CD8-positive, alpha-beta memory T cell (primary cell): Measurements from ENCODE around the gene ARID3A. TPM values are rescaled to one million over a fixed set of nuclear protein-coding genes. Genes with fewer than 3 reads are reported as not detected.

Experiments
- CTCF ChIA-PET: fragments of 350-600 bp; sonication (Branson Sonifier 250); formaldehyde crosslinking; loops from one replicate; lab custom pipeline; 2021; ENCODE audit warnings: antibody characterized with exemption; lab: Charles Lee
- POLR2A ChIA-PET: fragments of 350-600 bp; sonication (Branson Sonifier 250); formaldehyde crosslinking; loops from one replicate; lab custom pipeline; 2021; ENCODE audit warnings: antibody characterized with exemption; lab: Charles Lee
- DNase-seq, 5 donors: peaks; one replicate each; pipeline versions ENCODE4 v3.0.0 to v3.0.0-alpha.2; 2020 to 2022; ENCODE audit warnings: mixed read lengths in 1 of 5
- H3K27ac ChIP-seq: one replicate; pipeline ENCODE4 v1.7.0; 2013; ENCODE audit warnings: low read depth, mild to moderate bottlenecking, low read length, moderate library complexity
- H3K27me3 ChIP-seq: 2 replicates; pipeline ENCODE4 v1.7.0; 2013; ENCODE audit warnings: low read length, mild to moderate bottlenecking; ENCODE audit not compliant: insufficient read depth, poor library complexity, severe bottlenecking
- H3K36me3 ChIP-seq: 2 replicates; pipeline ENCODE4 v1.7.0; 2013; ENCODE audit warnings: mild to moderate bottlenecking, low read length, moderate library complexity; ENCODE audit not compliant: insufficient read depth
- H3K4me1 ChIP-seq: 2 replicates; pipeline ENCODE4 v1.7.0; 2013; ENCODE audit warnings: mild to moderate bottlenecking, low read length, moderate library complexity; ENCODE audit not compliant: insufficient read depth
- H3K4me3 ChIP-seq: 2 replicates; pipeline ENCODE4 v1.7.0; 2013; ENCODE audit warnings: mild to moderate bottlenecking, low read length
- H3K9me3 ChIP-seq: 2 replicates; pipeline ENCODE4 v1.7.0; 2013; ENCODE audit warnings: mild to moderate bottlenecking, low read length
- H3K27ac Mint-ChIP-seq, 8 donors: one replicate each; pipeline ENCODE4 v1.8.0; 2020 to 2021; ENCODE audit warnings: mixed read lengths in 8 of 8, mild to moderate bottlenecking in 6 of 8, inconsistent platforms in 3 of 8, moderate library complexity in 3 of 8
- H3K27me3 Mint-ChIP-seq, 2 donors: one replicate each; pipeline ENCODE4 v1.8.0; 2020 to 2021; ENCODE audit warnings: mixed read lengths in 2 of 2, mild to moderate bottlenecking in 1 of 2, moderate library complexity in 1 of 2
- H3K36me3 Mint-ChIP-seq, 3 donors: one replicate each; pipeline ENCODE4 v1.8.0; 2020 to 2021; ENCODE audit warnings: mixed read lengths in 3 of 3, inconsistent platforms in 1 of 3, mild to moderate bottlenecking in 1 of 3
- H3K4me1 Mint-ChIP-seq, 3 donors: one replicate each; pipeline ENCODE4 v1.8.0; 2020 to 2021; ENCODE audit warnings: mixed read lengths in 3 of 3, inconsistent platforms in 1 of 3, mild to moderate bottlenecking in 1 of 3
- H3K4me3 Mint-ChIP-seq, 7 donors: one replicate each; pipeline ENCODE4 v1.8.0; 2020 to 2021; ENCODE audit warnings: mixed read lengths in 7 of 7, mild to moderate bottlenecking in 6 of 7, moderate library complexity in 4 of 7, inconsistent platforms in 2 of 7
- H3K9me3 Mint-ChIP-seq, 5 donors: one replicate each; pipeline ENCODE4 v1.8.0; 2020 to 2022; ENCODE audit warnings: mixed read lengths in 5 of 5, mild to moderate bottlenecking in 3 of 5, moderate library complexity in 2 of 5, inconsistent platforms in 1 of 5
- polyA plus RNA-seq: library from polyadenylated mRNA; unstranded; fragments of 300-500 nt; fragmentation: Illumina TruSeq; gene quantifications from one replicate; pipeline ENCODE4 v1.2.3, GENCODE V29; 2021
- total RNA-seq, 2 experiments: library from RNA; stranded (reverse); gene quantifications; one replicate each; pipeline ENCODE4 v1.2.3, GENCODE V29; 2021

Gene ARID3A
- total and polyA plus RNA-seq, 3 experiments from 2014 or later = 0.49 to 15.9 (median 12.8) TPM

DNA sequence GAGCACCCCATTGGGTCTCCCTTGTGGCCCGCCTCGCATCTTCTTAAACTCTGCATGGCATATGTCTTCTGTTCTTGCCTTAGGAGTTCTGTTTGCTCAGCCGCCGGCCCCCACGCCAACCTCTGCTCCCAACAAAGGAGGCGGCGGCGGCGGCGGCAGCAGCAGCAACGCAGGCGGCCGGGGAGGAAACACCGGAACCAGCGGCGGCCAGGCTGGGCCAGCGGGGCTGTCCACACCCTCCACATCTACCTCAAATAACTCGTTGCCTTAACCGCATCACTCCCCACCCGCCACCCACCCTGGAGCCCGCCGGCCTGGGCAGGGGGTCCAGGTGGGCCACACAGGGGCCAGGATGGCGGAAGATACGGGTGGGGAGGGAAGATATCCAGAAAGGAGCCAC lies 46.0 kb downstream of the ARID3A start:
- no peaks in the 10 kb centered on the region for H3K27me3 ChIP-seq
- H3K9me3 ChIP-seq = no peaks in the 10 kb centered on the region
- DNase-seq = no peak
- no peak overlapping the region for H3K4me3 Mint-ChIP-seq
- H3K9me3 Mint-ChIP-seq = peaks cover 4 to 7% (median 5%) of the 10 kb centered on the region in 5 donors
- ChIA-PET CTCF (interaction anchor here (1.0 to 1.8 kb wide), 4 partner anchors 36 to 202 kb away, joined by 3 to 5 read pairs (median 4); no protein-coding TSS in a partner anchor), POLR2A (interaction anchor here (0.6 kb wide), 1 partner anchor 108 kb away, joined by 3 read pairs; no protein-coding TSS in a partner anchor)
- peaks cover 10 to 32% (median 15%) of the 10 kb centered on the region in 3 donors for H3K36me3 Mint-ChIP-seq
- no peaks in the 10 kb centered on the region for H3K27me3 Mint-ChIP-seq
- no peaks in the 10 kb centered on the region for H3K4me1 Mint-ChIP-seq
- H3K36me3 ChIP-seq = peaks cover 4% of the 10 kb centered on the region
- H3K27ac Mint-ChIP-seq = no peak overlapping the region
- H3K4me3 ChIP-seq = no peak overlapping the region
- H3K27ac ChIP-seq = no peak overlapping the region
- H3K4me1 ChIP-seq = no peaks in the 10 kb centered on the region

GRCh38 chr19:972281-972680 lies 46.4 kb downstream of the ARID3A start:
- Mint-ChIP-seq H3K9me3 (peaks cover 4 to 7% (median 5%) of the 10 kb centered on the region in 5 donors), H3K4me1 (no peaks in the 10 kb centered on the region), H3K4me3 (no peak overlapping the region), H3K36me3 (peaks cover 10 to 29% (median 15%) of the 10 kb centered on the region in 3 donors), H3K27me3 (no peaks in the 10 kb centered on the region), H3K27ac (no peak overlapping the region)
- Histone ChIP-seq H3K4me1 (no peaks in the 10 kb centered on the region), H3K36me3 (peaks cover 4% of the 10 kb centered on the region), H3K27me3 (no peaks in the 10 kb centered on the region), H3K9me3 (no peaks in the 10 kb centered on the region), H3K27ac (no peak overlapping the region), H3K4me3 (no peak overlapping the region)
- CTCF ChIA-PET = interaction anchor here (0.7 to 1.0 kb wide), 3 partner anchors 36 to 202 kb away, joined by 3 read pairs; no protein-coding TSS in a partner anchor
- POLR2A ChIA-PET = interaction anchor here (0.6 kb wide), 1 partner anchor 42 kb away, joined by 5 read pairs; no protein-coding TSS in a partner anchor
- no peak for DNase-seq

DNA sequence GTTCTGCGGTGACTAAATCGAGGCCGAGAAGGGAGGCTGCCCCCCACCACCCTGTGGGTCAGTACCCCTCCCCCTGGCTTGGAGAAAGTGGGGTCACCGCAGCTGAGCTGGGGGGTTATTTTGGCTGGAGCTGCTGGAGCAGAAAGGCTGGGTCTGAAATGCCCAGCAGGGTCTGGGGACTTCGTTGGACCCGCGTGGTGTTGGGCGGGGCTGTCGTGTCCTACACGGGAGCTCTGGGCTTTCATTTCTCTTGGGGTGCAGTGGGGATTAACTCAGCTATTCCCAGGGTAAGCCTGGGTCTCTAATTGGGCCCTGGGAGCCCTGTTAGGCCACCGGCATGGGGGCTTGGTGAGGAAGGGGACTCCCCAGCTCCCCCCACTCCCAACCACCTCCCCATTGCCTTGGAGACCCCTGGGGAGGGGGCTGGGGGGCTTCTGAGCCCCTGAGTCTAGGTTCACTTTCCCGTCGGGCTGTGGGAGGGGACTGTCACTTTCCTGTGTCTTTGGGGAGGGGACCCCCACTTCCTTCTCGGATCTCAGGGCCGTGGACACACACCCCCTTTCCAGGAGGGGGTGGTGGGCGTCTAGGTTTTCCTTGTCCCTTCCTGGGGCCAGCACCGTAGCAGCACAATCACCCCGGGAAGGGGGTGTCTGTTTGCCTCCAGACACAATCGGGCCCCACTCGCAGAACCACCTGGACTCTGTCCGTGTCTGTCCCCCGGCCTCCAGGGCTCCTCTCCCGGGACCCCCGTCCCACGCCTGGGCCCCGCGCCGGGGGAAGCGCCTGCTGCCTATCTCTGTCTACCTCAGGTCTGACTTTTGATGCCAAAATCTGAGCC lies 48.1 kb downstream of the ARID3A start:
- Histone ChIP-seq H3K36me3 (peaks cover 4% of the 10 kb centered on the region), H3K4me1 (no peaks in the 10 kb centered on the region), H3K27me3 (no peaks in the 10 kb centered on the region), H3K9me3 (no peaks in the 10 kb centered on the region), H3K4me3 (no peak overlapping the region), H3K27ac (no peak overlapping the region)
- H3K27ac Mint-ChIP-seq = no peak overlapping the region
- no peaks in the 10 kb centered on the region for H3K27me3 Mint-ChIP-seq
- H3K4me1 Mint-ChIP-seq = no peaks in the 10 kb centered on the region
- DNase-seq = no peak
- H3K4me3 Mint-ChIP-seq = no peak overlapping the region
- ChIA-PET CTCF (no interaction called here), POLR2A (no interaction called here)
- peaks cover 8 to 19% (median 15%) of the 10 kb centered on the region in 3 donors for H3K36me3 Mint-ChIP-seq
- H3K9me3 Mint-ChIP-seq = peaks cover 4 to 7% (median 5%) of the 10 kb centered on the region in 5 donors

- DNase-seq = peak in 1 of 5 donors; percentile 32
- Mint-ChIP-seq H3K27me3 (no peaks in the 10 kb centered on the region), H3K27ac (no peak overlapping the region), H3K36me3 (peaks cover 8 to 16% (median 15%) of the 10 kb centered on the region in 3 donors), H3K4me1 (no peaks in the 10 kb centered on the region), H3K4me3 (no peak overlapping the region), H3K9me3 (peaks cover 4 to 7% (median 5%) of the 10 kb centered on the region in 5 donors)
- ChIA-PET CTCF (no interaction called here), POLR2A (no interaction called here)
- Histone ChIP-seq H3K27me3 (no peaks in the 10 kb centered on the region), H3K36me3 (peaks cover 4% of the 10 kb centered on the region), H3K4me3 (no peak overlapping the region), H3K27ac (no peak overlapping the region), H3K4me1 (no peaks in the 10 kb centered on the region), H3K9me3 (no peaks in the 10 kb centered on the region)
Observed at GRCh38 chr19:974564-975257, 48.9 kb downstream of the ARID3A start.

DNA sequence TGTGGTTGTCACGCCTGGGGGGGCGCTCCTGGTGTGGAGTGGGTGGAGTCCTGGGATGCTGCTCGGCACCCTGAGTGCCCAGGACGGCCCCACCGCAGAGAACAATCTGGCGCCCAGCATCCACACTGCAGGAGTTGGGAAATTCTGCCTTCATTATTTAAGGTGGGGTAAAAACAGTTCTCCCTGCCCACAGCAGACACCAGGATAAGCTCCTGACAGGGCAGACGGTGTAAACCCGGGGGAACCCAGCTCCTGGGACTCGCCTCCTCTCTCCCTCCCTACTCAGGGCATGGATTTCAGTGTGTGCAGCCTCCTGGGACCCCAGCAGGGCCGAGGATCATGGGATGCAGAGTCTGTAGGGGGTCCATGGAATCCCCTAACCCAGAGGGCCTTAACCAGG lies 50.6 kb downstream of the ARID3A start:
- Histone ChIP-seq H3K4me1 (no peaks in the 10 kb centered on the region), H3K27me3 (no peaks in the 10 kb centered on the region), H3K9me3 (no peaks in the 10 kb centered on the region), H3K27ac (no peak overlapping the region), H3K4me3 (no peak overlapping the region), H3K36me3 (no peaks in the 10 kb centered on the region)
- H3K36me3 Mint-ChIP-seq = peaks cover 2 to 7% (median 5%) of the 10 kb centered on the region in 3 donors
- no peak overlapping the region for H3K4me3 Mint-ChIP-seq
- peaks cover 0 to 2% (median 0%) of the 10 kb centered on the region in 5 donors for H3K9me3 Mint-ChIP-seq
- ChIA-PET CTCF (interaction anchor here (1.0 kb wide), 1 partner anchor 53 kb away, joined by 5 read pairs; no protein-coding TSS in a partner anchor), POLR2A (no interaction called here)
- no peak for DNase-seq
- H3K27ac Mint-ChIP-seq = no peak overlapping the region
- no peaks in the 10 kb centered on the region for H3K4me1 Mint-ChIP-seq
- no peaks in the 10 kb centered on the region for H3K27me3 Mint-ChIP-seq

GRCh38 chr19:977058-977464 lies 51.2 kb downstream of the ARID3A start:
- H3K27me3 Mint-ChIP-seq = no peaks in the 10 kb centered on the region
- Histone ChIP-seq H3K27me3 (no peaks in the 10 kb centered on the region), H3K9me3 (no peaks in the 10 kb centered on the region), H3K27ac (no peak overlapping the region), H3K4me1 (no peaks in the 10 kb centered on the region), H3K36me3 (no peaks in the 10 kb centered on the region), H3K4me3 (no peak overlapping the region)
- no peak overlapping the region for H3K4me3 Mint-ChIP-seq
- no peak overlapping the region for H3K27ac Mint-ChIP-seq
- POLR2A ChIA-PET = no interaction called here
- peaks cover 0 to 2% (median 0%) of the 10 kb centered on the region in 5 donors for H3K9me3 Mint-ChIP-seq
- CTCF ChIA-PET = interaction anchor here (1.0 kb wide), 1 partner anchor 54 kb away, joined by 5 read pairs; no protein-coding TSS in a partner anchor
- no peak for DNase-seq
- no peaks in the 10 kb centered on the region for H3K4me1 Mint-ChIP-seq
- peaks cover 2 to 5% (median 3%) of the 10 kb centered on the region in 3 donors for H3K36me3 Mint-ChIP-seq

GRCh38 chr19:979318-979741 lies 53.5 kb downstream of the ARID3A start:
- no peaks in the 10 kb centered on the region for H3K9me3 Mint-ChIP-seq
- no peaks in the 10 kb centered on the region for H3K9me3 ChIP-seq
- H3K4me1 Mint-ChIP-seq = peaks cover 5 to 9% (median 8%) of the 10 kb centered on the region in 3 donors
- H3K36me3 Mint-ChIP-seq = peaks cover 0 to 2% (median 0%) of the 10 kb centered on the region in 3 donors
- no peak overlapping the region for H3K4me3 ChIP-seq
- no peaks in the 10 kb centered on the region for H3K36me3 ChIP-seq
- no peak for DNase-seq
- H3K27me3 ChIP-seq = no peaks in the 10 kb centered on the region
- CTCF ChIA-PET = interaction anchor here (0.9 to 1.1 kb wide), 3 partner anchors 31 to 85 kb away, joined by 3 to 4 read pairs (median 3); no protein-coding TSS in a partner anchor
- POLR2A ChIA-PET = no interaction called here
- H3K27ac ChIP-seq = peak overlapping the region; percentile 59
- peaks cover 12% of the 10 kb centered on the region for H3K4me1 ChIP-seq
- no peaks in the 10 kb centered on the region for H3K27me3 Mint-ChIP-seq
- H3K27ac Mint-ChIP-seq = no peak overlapping the region
- no peak overlapping the region for H3K4me3 Mint-ChIP-seq
